OCI-LY7 (cell line): Measurements from ENCODE around the gene FLRT2. TPM values are rescaled to one million over a fixed set of nuclear protein-coding genes. Genes with fewer than 3 reads are reported as not detected.

Experiments
- BruUV-seq: library from RNA; stranded (reverse); fragments of 400-500 nt; replicated peaks from 2 replicates; lab custom pipeline; 2021; lab: Mats Ljungman, UMichigan
- CTCF ChIA-PET: fragments of 300-600 bp; sonication (Branson Sonifier 250); formaldehyde crosslinking; loops from one replicate; lab custom pipeline; 2022; ENCODE audit warnings: antibody characterized with exemption; ENCODE audit not compliant: unreplicated experiment; lab: Charles Lee
- POLR2A ChIA-PET: fragments of 300-600 bp; sonication (Branson Sonifier 250); formaldehyde crosslinking; loops from one replicate; lab custom pipeline; 2022; ENCODE audit warnings: antibody characterized with exemption; lab: Charles Lee
- DNase-seq: peaks from one replicate; pipeline ENCODE4 v3.0.0-alpha.2; 2015; ENCODE audit warnings: low spot score
- H2AFZ ChIP-seq: fragments of 200-600 bp; sonication (generic), shearing (Covaris generic); 2 replicates; pipeline ENCODE4 v1.6.1; 2014; ENCODE audit warnings: mild to moderate bottlenecking, antibody characterized with exemption, low read length, moderate library complexity
- H3K27ac ChIP-seq: fragments of 200-600 bp; sonication (generic); 2 replicates; pipeline ENCODE4 v1.5.1; 2014; ENCODE audit warnings: mixed run types, low read depth, mild to moderate bottlenecking, moderate library complexity, low read length, inconsistent platforms; ENCODE audit not compliant: poor library complexity, severe bottlenecking
- H3K36me3 ChIP-seq: fragments of 200-600 bp; sonication (generic); 2 replicates; pipeline ENCODE4 v1.6.1; 2014; ENCODE audit warnings: mild to moderate bottlenecking, antibody characterized with exemption, low read length, moderate library complexity, mixed read lengths; ENCODE audit not compliant: insufficient read depth
- H3K4me1 ChIP-seq: fragments of 200-600 bp; sonication (generic); 2 replicates; pipeline ENCODE4 v1.5.1; 2014; ENCODE audit warnings: mild to moderate bottlenecking, low read length; ENCODE audit not compliant: insufficient read depth, poor library complexity, severe bottlenecking
- H3K4me2 ChIP-seq: fragments of 200-600 bp; sonication (generic); 2 replicates; pipeline ENCODE4 v1.6.1; 2014; ENCODE audit warnings: mild to moderate bottlenecking, low read length
- H3K4me3 ChIP-seq: fragments of 200-600 bp; sonication (generic); 2 replicates; pipeline ENCODE4 v1.5.1; 2014; ENCODE audit warnings: mild to moderate bottlenecking, low read depth, low read length; ENCODE audit not compliant: poor library complexity, severe bottlenecking
- H3K79me2 ChIP-seq: fragments of 200-600 bp; sonication (generic); 2 replicates; pipeline ENCODE4 v1.6.1; 2016; ENCODE audit warnings: low read depth, mild to moderate bottlenecking, low read length, moderate library complexity, mixed read lengths; ENCODE audit not compliant: insufficient read depth
- H3K9me2 ChIP-seq: fragments of 200-600 bp; sonication (generic); 2 replicates; pipeline ENCODE4 v1.6.1; 2016; ENCODE audit warnings: mild to moderate bottlenecking, low read length, mixed read lengths; ENCODE audit not compliant: insufficient read depth
- H3K9me3 ChIP-seq: fragments of 200-600 bp; sonication (generic); 2 replicates; pipeline ENCODE4 v1.6.1; 2014; ENCODE audit warnings: mild to moderate bottlenecking, mixed run types, low read length, mixed read lengths
- H4K20me1 ChIP-seq: fragments of 200-600 bp; sonication (generic); 2 replicates; pipeline ENCODE4 v1.6.1; 2014; ENCODE audit warnings: mild to moderate bottlenecking, antibody characterized with exemption, low read length, moderate library complexity, mixed read lengths; ENCODE audit not compliant: insufficient read depth
- CTCF ChIP-seq: fragments of 200-600 bp; sonication (generic); conservative IDR thresholded peaks from 2 replicates; pipeline ENCODE4 v1.5.1; 2014; ENCODE audit warnings: mild to moderate bottlenecking, antibody characterized with exemption, low read length, moderate library complexity, mixed read lengths
- EZH2phosphoT487 ChIP-seq: fragments of 200-600 bp; sonication (generic); IDR thresholded peaks from 2 replicates; pipeline ENCODE4 v1.6.1; 2018; ENCODE audit warnings: low read depth, borderline replicate concordance, mild to moderate bottlenecking, mixed run types, antibody characterized with exemption, low read length, moderate library complexity, mixed read lengths
- intact Hi-C: fragments of 100-400 bp; cut with micrococcal nuclease; formaldehyde crosslinking; loops from one replicate; pipeline ENCODE4 v1.10.0; 2022; ENCODE audit not compliant: unreplicated experiment
- total RNA-seq, 2 experiments: library from RNA; depleted of rRNA in 1 of 2; stranded (reverse); fragments of >200 nt in 1 of 2; shearing (Covaris generic) in 1 of 2; gene quantifications; 2 replicates each; pipeline ENCODE4 v1.2.3, GENCODE V29; 2014 to 2022

The FLRT2 gene
- total RNA-seq, 2 experiments from 2014 or later: not detected

- H2AFZ ChIP-seq: no peak overlapping the region
- no peak overlapping the region for H3K27ac ChIP-seq
- H3K9me2 ChIP-seq: no peaks in the 10 kb centered on the region
- ChIA-PET POLR2A (no interaction called here), CTCF (no interaction called here)
- TF ChIP-seq CTCF: no peak
- no peak for TF ChIP-seq EZH2phosphoT487
- H3K9me3 ChIP-seq: no peaks in the 10 kb centered on the region
- H3K4me1 ChIP-seq: no peaks in the 10 kb centered on the region
- no peak overlapping the region for H3K4me3 ChIP-seq
- no peak overlapping the region for H3K4me2 ChIP-seq
- BruUV-seq: no TSS peak
- DNase-seq: no peak
- intact Hi-C loops: no loop called here
- no peaks in the 10 kb centered on the region for H4K20me1 ChIP-seq
- no peaks in the 10 kb centered on the region for H3K36me3 ChIP-seq
- no peaks in the 10 kb centered on the region for H3K79me2 ChIP-seq
Measured at GRCh38 chr14:85618390-85618789, 88.4 kb downstream of the FLRT2 start.

GRCh38 chr14:85618978-85619377, 89.0 kb downstream of the FLRT2 start:
- no peaks in the 10 kb centered on the region for H3K9me2 ChIP-seq
- BruUV-seq: no TSS peak
- H3K79me2 ChIP-seq: no peaks in the 10 kb centered on the region
- intact Hi-C loops: no loop called here
- no peak overlapping the region for H3K27ac ChIP-seq
- ChIA-PET POLR2A (no interaction called here), CTCF (no interaction called here)
- H3K4me3 ChIP-seq: no peak overlapping the region
- H3K4me2 ChIP-seq: no peak overlapping the region
- no peaks in the 10 kb centered on the region for H3K4me1 ChIP-seq
- H4K20me1 ChIP-seq: no peaks in the 10 kb centered on the region
- no peak overlapping the region for H2AFZ ChIP-seq
- no peak for TF ChIP-seq EZH2phosphoT487
- no peak for TF ChIP-seq CTCF
- no peak for DNase-seq
- H3K9me3 ChIP-seq: no peaks in the 10 kb centered on the region
- no peaks in the 10 kb centered on the region for H3K36me3 ChIP-seq

- DNase-seq: no peak
- Histone ChIP-seq H3K4me1 (no peaks in the 10 kb centered on the region), H3K36me3 (no peaks in the 10 kb centered on the region), H3K27ac (no peak overlapping the region), H3K79me2 (no peaks in the 10 kb centered on the region), H3K9me2 (no peaks in the 10 kb centered on the region), H3K4me3 (no peak overlapping the region), H3K4me2 (no peak overlapping the region), H3K9me3 (no peaks in the 10 kb centered on the region), H4K20me1 (no peaks in the 10 kb centered on the region), H2AFZ (no peak overlapping the region)
- TF ChIP-seq CTCF (no peak), EZH2phosphoT487 (no peak)
- no TSS peak for BruUV-seq
- ChIA-PET CTCF (no interaction called here), POLR2A (no interaction called here)
- intact Hi-C loops: no loop called here
Measured at GRCh38 chr14:85619851-85620250, 89.9 kb downstream of the FLRT2 start.
